IPS DF 6.9 (cell line): ENCODE data around the gene PIGK.
"Not testable (repeated sequence)": the region's sequence is repeated elsewhere in the genome, so short reads cannot be mapped to it uniquely, and the experiment has no call there.

Experiments used
- DNase-seq: peaks from one replicate; pipeline ENCODE4 v3.0.0-alpha.2; 2013; ENCODE audit warnings: low read depth, low spot score
- H3K27ac ChIP-seq: one replicate; pipeline ENCODE4 v1.5.1; 2013; ENCODE audit warnings: low read length, control low read depth
- H3K27me3 ChIP-seq: 2 replicates; pipeline ENCODE4 v1.6.1; 2013; ENCODE audit warnings: mild to moderate bottlenecking, low read length; ENCODE audit not compliant: control insufficient read depth, insufficient read depth
- H3K36me3 ChIP-seq: 2 replicates; pipeline ENCODE4 v1.6.1; 2013; ENCODE audit warnings: low read length; ENCODE audit not compliant: control insufficient read depth, insufficient read depth
- H3K4me1 ChIP-seq: 2 replicates; pipeline ENCODE4 v1.6.1; 2013; ENCODE audit warnings: low read length; ENCODE audit not compliant: control insufficient read depth, insufficient read depth
- H3K4me3 ChIP-seq: 2 replicates; pipeline ENCODE4 v1.5.1; 2013; ENCODE audit warnings: mild to moderate bottlenecking, low read length
- H3K9me3 ChIP-seq: 2 replicates; pipeline ENCODE4 v1.6.1; 2013; ENCODE audit warnings: low read length, inconsistent platforms; ENCODE audit not compliant: control insufficient read depth, insufficient read depth
- WGBS: extraction: QIAGEN DNeasy Blood & Tissue Kit; methylation state at CpG from one replicate; pipeline ENCODE4 v1.1.7; 2013; ENCODE audit warnings: mixed read lengths, missing lambda C conversion rate; ENCODE audit not compliant: insufficient read length, insufficient coverage; 5-methylcytosine and 5-hydroxymethylcytosine counted together

The PIGK gene

GRCh38 chr1:77232829-77233228 is 13.6 kb upstream of the PIGK start:
- no peak overlapping the region for H3K27ac ChIP-seq
- WGBS: no CpG with 5 or more reads among the region's 1 CpG
- H3K9me3 ChIP-seq: no peaks in the 10 kb centered on the region
- no peaks in the 10 kb centered on the region for H3K36me3 ChIP-seq
- H3K4me1 ChIP-seq: no peaks in the 10 kb centered on the region
- no peak for DNase-seq
- H3K27me3 ChIP-seq: no peaks in the 10 kb centered on the region
- H3K4me3 ChIP-seq: no peak overlapping the region

- no peak for DNase-seq
- no peak overlapping the region for H3K27ac ChIP-seq
- no CpG with 5 or more reads among the region's 1 CpG for WGBS
- H3K36me3 ChIP-seq: no peaks in the 10 kb centered on the region
- H3K9me3 ChIP-seq: no peaks in the 10 kb centered on the region
- H3K4me1 ChIP-seq: no peaks in the 10 kb centered on the region
- H3K27me3 ChIP-seq: no peaks in the 10 kb centered on the region
- no peak overlapping the region for H3K4me3 ChIP-seq
These were observed 10.8 kb upstream of the PIGK start for GRCh38 chr1:77230051-77230450.

- no peak for DNase-seq
- Histone ChIP-seq H3K9me3 (no peaks in the 10 kb centered on the region), H3K27ac (no peak overlapping the region), H3K36me3 (no peaks in the 10 kb centered on the region), H3K27me3 (no peaks in the 10 kb centered on the region), H3K4me3 (no peak overlapping the region), H3K4me1 (no peaks in the 10 kb centered on the region)
These were observed 9.6 kb upstream of the PIGK start for GRCh38 chr1:77228836-77229235.

- Histone ChIP-seq H3K27ac (no peak overlapping the region), H3K4me1 (peaks cover under 1% of the 10 kb centered on the region), H3K27me3 (no peaks in the 10 kb centered on the region), H3K4me3 (no peak overlapping the region), H3K9me3 (no peaks in the 10 kb centered on the region), H3K36me3 (no peaks in the 10 kb centered on the region)
- no CpG with 5 or more reads among the region's 3 CpGs for WGBS
- no peak for DNase-seq
These were observed 8.2 kb upstream of the PIGK start for GRCh38 chr1:77227381-77227780.

- no peak for DNase-seq
- Histone ChIP-seq H3K4me1 (peaks cover 2% of the 10 kb centered on the region), H3K36me3 (0 out of 2 replicates have a peak, but pooled peaks cover 4% of the 10 kb centered on the region), H3K27me3 (no peaks in the 10 kb centered on the region), H3K9me3 (no peaks in the 10 kb centered on the region), H3K27ac (no peak overlapping the region), H3K4me3 (no peak overlapping the region)
- no CpG with 5 or more reads among the region's 5 CpGs for WGBS
These were observed 3.3 kb upstream of the PIGK start for GRCh38 chr1:77222496-77222895.

- WGBS: no CpG with 5 or more reads among the region's 3 CpGs
- H3K4me3 ChIP-seq: no peak overlapping the region
- H3K9me3 ChIP-seq: no peaks in the 10 kb centered on the region
- H3K4me1 ChIP-seq: peaks cover 2% of the 10 kb centered on the region
- no peaks in the 10 kb centered on the region for H3K27me3 ChIP-seq
- no peak for DNase-seq
- no peak overlapping the region for H3K27ac ChIP-seq
- 0 out of 2 replicates have a peak, but pooled peaks cover 4% of the 10 kb centered on the region for H3K36me3 ChIP-seq
These were observed 1.6 kb upstream of the PIGK start for GRCh38 chr1:77220687-77221463.

GRCh38 chr1:77218477-77219165 is 609 bp downstream of the PIGK start:
- Histone ChIP-seq H3K4me1 (peaks cover 2% of the 10 kb centered on the region), H3K27ac (no peak overlapping the region), H3K4me3 (peak overlapping the region; percentile 75), H3K27me3 (no peaks in the 10 kb centered on the region), H3K9me3 (no peaks in the 10 kb centered on the region), H3K36me3 (0 out of 2 replicates have a peak, but pooled peaks cover 4% of the 10 kb centered on the region)
- WGBS: no CpG with 5 or more reads among the region's 12 CpGs
- DNase-seq: no peak

- not testable (repeated sequence) for H3K9me3 ChIP-seq, H3K27ac ChIP-seq, H3K27me3 ChIP-seq, H3K4me1 ChIP-seq, DNase-seq, H3K36me3 ChIP-seq, H3K4me3 ChIP-seq
- no CpG with 5 or more reads among the region's 3 CpGs for WGBS
These were observed 15.2 kb downstream of the PIGK start for GRCh38 chr1:77204043-77204442.

GRCh38 chr1:77202751-77203150 is 16.5 kb downstream of the PIGK start:
- Histone ChIP-seq H3K4me1 (no peaks in the 10 kb centered on the region), H3K4me3 (no peak overlapping the region), H3K9me3 (no peaks in the 10 kb centered on the region), H3K27ac (no peak overlapping the region), H3K27me3 (no peaks in the 10 kb centered on the region), H3K36me3 (no peaks in the 10 kb centered on the region)
- no peak for DNase-seq
- WGBS: no CpG with 5 or more reads among the region's 3 CpGs

- WGBS: no CpG with 5 or more reads among the region's 2 CpGs
- DNase-seq: no peak
- Histone ChIP-seq H3K27me3 (no peaks in the 10 kb centered on the region), H3K27ac (no peak overlapping the region), H3K9me3 (no peaks in the 10 kb centered on the region), H3K4me3 (no peak overlapping the region), H3K4me1 (no peaks in the 10 kb centered on the region), H3K36me3 (no peaks in the 10 kb centered on the region)
These were observed 18.4 kb downstream of the PIGK start for GRCh38 chr1:77200806-77201205.

- no peaks in the 10 kb centered on the region for H3K4me1 ChIP-seq
- no peak overlapping the region for H3K4me3 ChIP-seq
- H3K9me3 ChIP-seq: no peaks in the 10 kb centered on the region
- no peak for DNase-seq
- no peaks in the 10 kb centered on the region for H3K36me3 ChIP-seq
- H3K27ac ChIP-seq: no peak overlapping the region
- H3K27me3 ChIP-seq: no peaks in the 10 kb centered on the region
These were observed 18.9 kb downstream of the PIGK start for GRCh38 chr1:77200293-77200692.
